Esophagus muscularis mucosa (tissue), 3 donors: ENCODE data around the gene IGFBP4.

Experiments
- CTCF ChIP-seq, 3 experiments: fragments of 200-600 bp in 2 of 3; fragments of 450-650 bp in 1 of 3; sonication (generic) in 2 of 3; IDR thresholded peaks; one replicate each; pipeline ENCODE4 v1.5.1; 2017 to 2019; ENCODE audit warnings: antibody characterized with exemption in 3 of 3, mild to moderate bottlenecking in 2 of 3, moderate library complexity in 1 of 3
- POLR2A ChIP-seq: fragments of 450-650 bp; IDR thresholded peaks from one replicate; pipeline ENCODE4 v1.6.1; 2017; ENCODE audit warnings: antibody characterized with exemption, moderate library complexity, mild to moderate bottlenecking, low read depth

- no peak for TF ChIP-seq CTCF (IDR thresholded peaks at IDR 0.05)
- TF ChIP-seq POLR2A, result no peak
Measured at GRCh38 chr17:40422990-40423633, 20.1 kb upstream of the IGFBP4 start.
